ENCODE measurements around the gene LRPPRC.

Gene LRPPRC

GRCh38 chr2:43855292-43855691 is 140.5 kb downstream of the LRPPRC start:
- TF ChIP-seq CTCF (IDR thresholded peaks at IDR 0.05; ENCODE audit: extremely low read depth, missing control alignments): no peak
- no peak for DNase-seq (ENCODE audit: low spot score)

GRCh38 chr2:43854671-43855070 is 141.1 kb downstream of the LRPPRC start:
- no peak for TF ChIP-seq CTCF (IDR thresholded peaks at IDR 0.05; ENCODE audit: extremely low read depth, missing control alignments)
- no peak for DNase-seq (ENCODE audit: low spot score)

DNA sequence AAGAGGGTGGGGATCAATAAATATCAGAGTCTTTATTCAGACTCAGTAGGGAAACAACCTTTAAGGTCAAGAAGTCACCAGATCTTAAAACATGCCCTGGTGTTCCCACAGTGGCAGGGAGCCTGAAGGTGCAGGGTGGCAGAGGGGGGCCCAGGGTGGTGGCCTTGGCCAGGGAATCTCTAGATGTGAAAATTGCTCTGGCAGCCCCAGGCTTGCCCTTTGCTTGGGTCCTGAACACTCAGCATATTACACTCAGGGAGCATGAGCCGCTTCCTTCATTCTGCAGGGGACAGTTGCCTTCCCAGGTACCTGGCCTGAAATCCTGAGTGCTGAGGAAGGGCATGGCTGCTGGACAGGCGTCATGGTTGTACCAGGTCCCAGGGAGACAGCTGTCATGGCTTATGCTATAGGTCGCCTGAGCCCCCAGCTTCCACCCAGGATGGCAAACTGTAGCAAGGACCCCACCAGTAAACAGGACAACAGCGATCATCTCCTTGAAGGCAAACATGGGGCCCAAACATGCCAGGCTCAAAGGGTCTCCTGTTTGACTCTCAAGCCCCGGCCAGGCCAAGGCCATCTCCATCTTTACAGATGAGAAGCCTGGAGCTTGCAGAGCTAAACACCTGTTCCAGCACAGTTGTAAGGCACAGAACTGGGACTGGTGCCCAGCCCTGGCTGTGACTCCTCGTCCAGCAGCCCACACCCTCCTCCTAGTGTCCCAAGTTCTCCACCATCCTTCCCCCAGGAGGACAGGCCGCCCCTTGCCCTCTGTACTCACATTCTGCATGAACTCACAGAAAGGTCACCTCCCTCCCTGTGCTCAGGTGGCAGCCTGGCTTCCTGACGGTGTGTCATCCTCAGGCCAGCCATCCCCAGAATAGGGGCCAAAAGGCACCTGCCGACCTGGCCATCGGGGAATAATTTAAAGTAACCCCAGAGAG is 142.4 kb downstream of the LRPPRC start:
- TF ChIP-seq CTCF (IDR thresholded peaks at IDR 0.05; ENCODE audit: extremely low read depth, missing control alignments): no peak

DNA sequence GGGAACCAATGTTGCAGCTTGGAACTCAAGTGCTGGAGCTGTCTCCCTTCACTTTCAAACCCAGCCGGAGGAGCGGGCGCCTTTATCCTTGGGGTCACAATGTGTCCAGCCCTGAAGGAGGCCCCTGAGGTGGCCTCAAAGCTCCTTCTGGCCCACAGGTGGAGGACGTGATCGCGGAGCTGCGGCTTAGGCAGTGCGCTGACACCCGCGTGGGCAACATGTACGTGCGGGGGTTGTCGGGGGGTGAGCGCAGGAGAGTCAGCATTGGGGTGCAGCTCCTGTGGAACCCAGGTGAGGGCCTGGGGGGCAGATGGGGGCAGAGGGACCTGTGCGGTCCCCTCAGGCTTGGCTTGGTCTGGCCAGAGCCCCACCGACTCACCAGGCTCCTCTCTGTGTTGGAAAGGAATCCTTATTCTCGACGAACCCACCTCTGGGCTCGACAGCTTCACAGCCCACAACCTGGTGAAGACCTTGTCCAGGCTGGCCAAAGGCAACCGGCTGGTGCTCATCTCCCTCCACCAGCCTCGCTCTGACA is 143.5 kb downstream of the LRPPRC start:
- no peak for DNase-seq (ENCODE audit: low spot score)
- TF ChIP-seq CTCF (IDR thresholded peaks at IDR 0.05; ENCODE audit: extremely low read depth, missing control alignments): no peak

More for the DNA sequence above, 142.4 kb downstream of the LRPPRC start:
- no peak for DNase-seq (ENCODE audit: low spot score)

- DNase-seq (ENCODE audit: low spot score): no peak
- no peak for TF ChIP-seq CTCF (IDR thresholded peaks at IDR 0.05; ENCODE audit: extremely low read depth, missing control alignments)
These were observed 144.5 kb downstream of the LRPPRC start for GRCh38 chr2:43851011-43851980.

DNA sequence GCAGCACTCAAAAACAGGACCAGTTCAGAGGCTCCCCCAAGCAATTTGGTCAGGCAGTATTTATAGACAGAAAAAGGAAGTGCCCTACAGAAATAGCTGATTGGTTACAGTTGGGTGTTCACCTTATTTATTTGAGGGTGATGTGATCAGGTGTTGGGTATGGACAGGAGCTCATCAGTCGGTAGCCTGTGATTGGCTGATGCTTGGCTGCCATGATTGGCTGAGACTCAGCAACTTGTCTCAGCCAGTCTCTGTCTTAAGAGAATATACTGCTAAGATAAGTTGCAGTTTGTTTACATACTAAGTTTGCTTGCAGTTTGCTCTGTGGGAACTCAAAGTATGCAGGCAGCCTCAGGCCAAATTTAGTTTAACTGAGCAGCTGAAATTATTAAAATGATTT is 147.6 kb downstream of the LRPPRC start:
- no peak for TF ChIP-seq CTCF (IDR thresholded peaks at IDR 0.05; ENCODE audit: extremely low read depth, missing control alignments)
- DNase-seq (ENCODE audit: low spot score): peak; percentile 8
